Hepatocyte (in vitro differentiated cells): Measurements from ENCODE around the gene MKNK2. TPM values are rescaled to one million over a fixed set of nuclear protein-coding genes. Genes with fewer than 3 reads are reported as not detected.

Source experiments
- DNase-seq: peaks from one replicate; pipeline ENCODE4 v3.0.0-alpha.2; 2016; ENCODE audit warnings: low spot score
- H2AFZ ChIP-seq: fragments of 200-600 bp; sonication (generic); 2 replicates; pipeline ENCODE4 v1.6.0; 2016; ENCODE audit warnings: antibody characterized with exemption, mild to moderate bottlenecking
- H3K27ac ChIP-seq: fragments of 200-600 bp; sonication (generic); 2 replicates; pipeline ENCODE4 v1.5.1; 2016; ENCODE audit warnings: mild to moderate bottlenecking
- H3K27me3 ChIP-seq: fragments of 200-600 bp; sonication (generic); 2 replicates; pipeline ENCODE4 v1.6.1; 2016
- H3K36me3 ChIP-seq: fragments of 200-600 bp; sonication (generic); replicated peaks from 2 replicates; pipeline ENCODE4 v1.5.1; 2016; ENCODE audit warnings: low read depth; ENCODE audit not compliant: insufficient read depth
- H3K4me1 ChIP-seq: fragments of 200-600 bp; sonication (generic); 2 replicates; pipeline ENCODE4 v1.5.1; 2016; ENCODE audit warnings: mild to moderate bottlenecking, moderate library complexity; ENCODE audit not compliant: insufficient read depth
- H3K4me2 ChIP-seq: fragments of 200-600 bp; sonication (generic); 2 replicates; pipeline ENCODE4 v1.6.0; 2016
- H3K4me3 ChIP-seq: fragments of 200-600 bp; sonication (generic); 2 replicates; pipeline ENCODE4 v1.5.1; 2016; ENCODE audit warnings: mild to moderate bottlenecking
- H3K79me2 ChIP-seq: fragments of 200-600 bp; sonication (generic); 2 replicates; pipeline ENCODE4 v1.6.0; 2017; ENCODE audit warnings: mild to moderate bottlenecking
- H3K9me2 ChIP-seq: fragments of 200-600 bp; sonication (generic); replicated peaks from 2 replicates; pipeline ENCODE4 v1.6.0; 2017; ENCODE audit warnings: mild to moderate bottlenecking; ENCODE audit not compliant: insufficient read depth
- H3K9me3 ChIP-seq: fragments of 200-600 bp; sonication (generic); 2 replicates; pipeline ENCODE4 v1.5.1; 2016; ENCODE audit warnings: low read depth, mild to moderate bottlenecking
- H4K20me1 ChIP-seq: fragments of 200-600 bp; sonication (generic); 2 replicates; pipeline ENCODE4 v1.6.0; 2016; ENCODE audit warnings: mild to moderate bottlenecking; ENCODE audit not compliant: insufficient read depth, poor library complexity, severe bottlenecking
- CTCF ChIP-seq: fragments of 200-600 bp; sonication (generic); IDR thresholded peaks from 2 replicates; pipeline ENCODE4 v1.5.1; 2016; ENCODE audit warnings: antibody characterized with exemption, mild to moderate bottlenecking; ENCODE audit not compliant: poor library complexity
- EZH2 ChIP-seq: fragments of 200-600 bp; sonication (generic); IDR thresholded peaks from 2 replicates; pipeline ENCODE4 v1.6.1; 2016; ENCODE audit warnings: antibody characterized with exemption, mild to moderate bottlenecking, borderline replicate concordance
- EZH2phosphoT487 ChIP-seq: fragments of 200-600 bp; sonication (generic); IDR thresholded peaks from one replicate; pipeline ENCODE4 v1.6.1; 2018; ENCODE audit warnings: antibody characterized with exemption, mild to moderate bottlenecking, low read depth, moderate library complexity; ENCODE audit not compliant: unreplicated experiment, severe bottlenecking
- WGBS: methylation state at CpG from one replicate; pipeline ENCODE4 v1.1.6; 2016; ENCODE audit warnings: low lambda C conversion rate; ENCODE audit errors: missing lambda C conversion rate; 5-methylcytosine and 5-hydroxymethylcytosine counted together
- polyA plus RNA-seq: library from polyadenylated mRNA; unstranded; fragments of >200 nt; fragmentation: Nextera tagmentation; extraction: Ambion mirVana; gene quantifications from 2 replicates; pipeline ENCODE4 v1.2.1, GENCODE V29; 2016
- total RNA-seq: library from RNA; depleted of rRNA; stranded (reverse); fragments of >200 nt; gene quantifications from 2 replicates; pipeline ENCODE4 v1.2.3, GENCODE V29; 2014

The MKNK2 gene
- total and polyA plus RNA-seq, 2 experiments from 2014 or later, result 90.4 to 136 TPM

GRCh38 chr19:2055931-2056836, 5.1 kb upstream of the MKNK2 start:
- 80% methylated on average over 6 of the region's 22 CpGs for WGBS
- TF ChIP-seq CTCF (no peak), EZH2 (no peak), EZH2phosphoT487 (no peak)
- Histone ChIP-seq H3K4me2 (peak overlapping the region; percentile 72), H3K9me2 (no peaks in the 10 kb centered on the region), H3K79me2 (peaks cover 3% of the 10 kb centered on the region), H3K4me3 (no peak overlapping the region), H2AFZ (peak overlapping the region; percentile 46), H3K36me3 (no peaks in the 10 kb centered on the region), H3K27me3 (no peaks in the 10 kb centered on the region), H3K27ac (peak overlapping the region; percentile 90), H3K4me1 (peaks cover 39% of the 10 kb centered on the region), H4K20me1 (no peaks in the 10 kb centered on the region), H3K9me3 (no peaks in the 10 kb centered on the region)
- DNase-seq, result peak; percentile 59

GRCh38 chr19:2054763-2055162, 3.7 kb upstream of the MKNK2 start:
- H3K4me3 ChIP-seq, result no peak overlapping the region
- no peaks in the 10 kb centered on the region for H3K9me3 ChIP-seq
- H3K9me2 ChIP-seq, result no peaks in the 10 kb centered on the region
- H4K20me1 ChIP-seq, result peaks cover 9% of the 10 kb centered on the region
- DNase-seq, result no peak
- H3K27me3 ChIP-seq, result no peaks in the 10 kb centered on the region
- H3K4me1 ChIP-seq, result peaks cover 28% of the 10 kb centered on the region
- H3K4me2 ChIP-seq, result no peak overlapping the region
- TF ChIP-seq EZH2 (no peak), CTCF (no peak)
- WGBS, result 88% methylated on average over 8 of the region's 8 CpGs
- H3K79me2 ChIP-seq, result peaks cover 12% of the 10 kb centered on the region
- H2AFZ ChIP-seq, result no peak overlapping the region
- no peaks in the 10 kb centered on the region for H3K36me3 ChIP-seq
- H3K27ac ChIP-seq, result no peak overlapping the region

- no peak overlapping the region for H3K4me2 ChIP-seq
- H3K27ac ChIP-seq, result no peak overlapping the region
- no peaks in the 10 kb centered on the region for H3K9me3 ChIP-seq
- 89% methylated on average over 24 of the region's 24 CpGs for WGBS
- TF ChIP-seq EZH2 (no peak), EZH2phosphoT487 (no peak), CTCF (no peak)
- H3K9me2 ChIP-seq, result no peaks in the 10 kb centered on the region
- H3K27me3 ChIP-seq, result no peaks in the 10 kb centered on the region
- DNase-seq, result peak; percentile 7
- peaks cover 27% of the 10 kb centered on the region for H3K4me1 ChIP-seq
- no peak overlapping the region for H3K4me3 ChIP-seq
- no peak overlapping the region for H2AFZ ChIP-seq
- H3K79me2 ChIP-seq, result peaks cover 20% of the 10 kb centered on the region
- H3K36me3 ChIP-seq, result no peaks in the 10 kb centered on the region
- peaks cover 19% of the 10 kb centered on the region for H4K20me1 ChIP-seq
Measured at GRCh38 chr19:2053601-2054389, 2.8 kb upstream of the MKNK2 start.
